Tibial nerve (tissue), 4 donors: ENCODE results near the gene TLE4.

Source experiments
- EP300 ChIP-seq, 2 donors: sonication (generic); formaldehyde crosslinking; IDR thresholded peaks; one replicate each; pipeline ENCODE4 v1.6.1; 2017; ENCODE audit warnings: antibody characterized with exemption in 2 of 2, mild to moderate bottlenecking in 1 of 2
- POLR2A ChIP-seq, 2 donors: fragments of 450-650 bp; IDR thresholded peaks; one replicate each; pipeline ENCODE4 v1.6.1; 2017; ENCODE audit warnings: antibody characterized with exemption in 2 of 2, mild to moderate bottlenecking in 2 of 2, moderate library complexity in 2 of 2
- TF ChIP-seq, protein P1 (sequence below), 5 experiments: fragments of 200-600 bp in 3 of 5; fragments of 450-650 bp in 2 of 5; sonication (generic) in 3 of 5; IDR thresholded peaks; one replicate each; pipeline ENCODE4 v1.5.1; 2016 to 2019; ENCODE audit warnings: antibody characterized with exemption in 5 of 5, mild to moderate bottlenecking in 3 of 5, moderate library complexity in 2 of 5

- TF ChIP-seq, protein P1, sequence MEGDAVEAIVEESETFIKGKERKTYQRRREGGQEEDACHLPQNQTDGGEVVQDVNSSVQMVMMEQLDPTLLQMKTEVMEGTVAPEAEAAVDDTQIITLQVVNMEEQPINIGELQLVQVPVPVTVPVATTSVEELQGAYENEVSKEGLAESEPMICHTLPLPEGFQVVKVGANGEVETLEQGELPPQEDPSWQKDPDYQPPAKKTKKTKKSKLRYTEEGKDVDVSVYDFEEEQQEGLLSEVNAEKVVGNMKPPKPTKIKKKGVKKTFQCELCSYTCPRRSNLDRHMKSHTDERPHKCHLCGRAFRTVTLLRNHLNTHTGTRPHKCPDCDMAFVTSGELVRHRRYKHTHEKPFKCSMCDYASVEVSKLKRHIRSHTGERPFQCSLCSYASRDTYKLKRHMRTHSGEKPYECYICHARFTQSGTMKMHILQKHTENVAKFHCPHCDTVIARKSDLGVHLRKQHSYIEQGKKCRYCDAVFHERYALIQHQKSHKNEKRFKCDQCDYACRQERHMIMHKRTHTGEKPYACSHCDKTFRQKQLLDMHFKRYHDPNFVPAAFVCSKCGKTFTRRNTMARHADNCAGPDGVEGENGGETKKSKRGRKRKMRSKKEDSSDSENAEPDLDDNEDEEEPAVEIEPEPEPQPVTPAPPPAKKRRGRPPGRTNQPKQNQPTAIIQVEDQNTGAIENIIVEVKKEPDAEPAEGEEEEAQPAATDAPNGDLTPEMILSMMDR (IDR thresholded peaks at IDR 0.05) = no peak
- TF ChIP-seq POLR2A (IDR thresholded peaks at IDR 0.05) (no peak), EP300 (IDR thresholded peaks at IDR 0.05) (no peak)
Measured at GRCh38 chr9:79610019-79610631, 38.4 kb downstream of the TLE4 start.
